Measurements from ENCODE around the gene OSBP2.

OSBP2 gene

DNA sequence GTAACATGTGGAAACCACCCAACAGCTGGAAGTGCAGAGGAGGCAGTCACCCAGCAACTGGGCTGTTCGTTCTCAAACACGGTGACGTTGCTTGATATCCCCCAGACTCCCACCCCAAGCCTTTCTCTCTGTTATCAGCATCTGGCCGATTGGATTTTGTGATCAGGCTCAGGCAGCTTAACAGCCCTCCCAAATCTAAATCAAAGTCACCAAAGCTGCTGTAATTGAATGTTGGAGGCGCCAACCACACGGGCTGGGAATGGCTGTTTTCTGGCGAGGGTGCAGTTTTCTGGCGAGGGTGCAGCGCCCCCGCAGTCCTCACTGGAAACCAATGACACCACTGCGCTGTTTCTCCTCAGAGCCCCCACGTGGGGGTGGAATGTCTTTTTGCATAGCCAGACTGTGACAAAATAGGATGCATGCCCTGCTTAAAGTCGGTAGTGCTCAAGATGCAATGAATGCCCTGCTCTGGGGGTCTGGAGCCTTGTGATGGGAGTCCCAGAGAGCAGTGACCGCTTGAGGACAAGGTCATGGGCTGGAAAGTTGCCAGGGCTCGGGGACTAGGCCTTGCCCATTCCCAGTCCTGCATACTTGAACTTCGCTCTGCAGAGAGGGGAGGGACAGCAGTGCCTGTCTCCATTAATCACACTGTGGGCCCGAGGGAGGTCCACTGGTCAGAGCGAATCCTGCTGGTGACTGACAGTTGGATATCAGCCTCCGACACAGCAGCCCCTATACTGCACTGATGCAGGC, 168.6 kb downstream of the OSBP2 start:
- no peaks in the 10 kb centered on the region for H3K36me3 ChIP-seq
- H3K27me3 ChIP-seq = no peaks in the 10 kb centered on the region
- H3K4me3 ChIP-seq (ENCODE audit: low read depth, low read length) = no peak overlapping the region
- H3K4me1 ChIP-seq = no peaks in the 10 kb centered on the region
- TF ChIP-seq, protein P1, sequence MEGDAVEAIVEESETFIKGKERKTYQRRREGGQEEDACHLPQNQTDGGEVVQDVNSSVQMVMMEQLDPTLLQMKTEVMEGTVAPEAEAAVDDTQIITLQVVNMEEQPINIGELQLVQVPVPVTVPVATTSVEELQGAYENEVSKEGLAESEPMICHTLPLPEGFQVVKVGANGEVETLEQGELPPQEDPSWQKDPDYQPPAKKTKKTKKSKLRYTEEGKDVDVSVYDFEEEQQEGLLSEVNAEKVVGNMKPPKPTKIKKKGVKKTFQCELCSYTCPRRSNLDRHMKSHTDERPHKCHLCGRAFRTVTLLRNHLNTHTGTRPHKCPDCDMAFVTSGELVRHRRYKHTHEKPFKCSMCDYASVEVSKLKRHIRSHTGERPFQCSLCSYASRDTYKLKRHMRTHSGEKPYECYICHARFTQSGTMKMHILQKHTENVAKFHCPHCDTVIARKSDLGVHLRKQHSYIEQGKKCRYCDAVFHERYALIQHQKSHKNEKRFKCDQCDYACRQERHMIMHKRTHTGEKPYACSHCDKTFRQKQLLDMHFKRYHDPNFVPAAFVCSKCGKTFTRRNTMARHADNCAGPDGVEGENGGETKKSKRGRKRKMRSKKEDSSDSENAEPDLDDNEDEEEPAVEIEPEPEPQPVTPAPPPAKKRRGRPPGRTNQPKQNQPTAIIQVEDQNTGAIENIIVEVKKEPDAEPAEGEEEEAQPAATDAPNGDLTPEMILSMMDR (IDR thresholded peaks at IDR 0.05; ENCODE audit: low read depth, low read length) = peak; percentile 19; the same call in 1 of the 2 replicates
- H3K9me3 ChIP-seq = no peaks in the 10 kb centered on the region
- DNase-seq = no peak

DNA sequence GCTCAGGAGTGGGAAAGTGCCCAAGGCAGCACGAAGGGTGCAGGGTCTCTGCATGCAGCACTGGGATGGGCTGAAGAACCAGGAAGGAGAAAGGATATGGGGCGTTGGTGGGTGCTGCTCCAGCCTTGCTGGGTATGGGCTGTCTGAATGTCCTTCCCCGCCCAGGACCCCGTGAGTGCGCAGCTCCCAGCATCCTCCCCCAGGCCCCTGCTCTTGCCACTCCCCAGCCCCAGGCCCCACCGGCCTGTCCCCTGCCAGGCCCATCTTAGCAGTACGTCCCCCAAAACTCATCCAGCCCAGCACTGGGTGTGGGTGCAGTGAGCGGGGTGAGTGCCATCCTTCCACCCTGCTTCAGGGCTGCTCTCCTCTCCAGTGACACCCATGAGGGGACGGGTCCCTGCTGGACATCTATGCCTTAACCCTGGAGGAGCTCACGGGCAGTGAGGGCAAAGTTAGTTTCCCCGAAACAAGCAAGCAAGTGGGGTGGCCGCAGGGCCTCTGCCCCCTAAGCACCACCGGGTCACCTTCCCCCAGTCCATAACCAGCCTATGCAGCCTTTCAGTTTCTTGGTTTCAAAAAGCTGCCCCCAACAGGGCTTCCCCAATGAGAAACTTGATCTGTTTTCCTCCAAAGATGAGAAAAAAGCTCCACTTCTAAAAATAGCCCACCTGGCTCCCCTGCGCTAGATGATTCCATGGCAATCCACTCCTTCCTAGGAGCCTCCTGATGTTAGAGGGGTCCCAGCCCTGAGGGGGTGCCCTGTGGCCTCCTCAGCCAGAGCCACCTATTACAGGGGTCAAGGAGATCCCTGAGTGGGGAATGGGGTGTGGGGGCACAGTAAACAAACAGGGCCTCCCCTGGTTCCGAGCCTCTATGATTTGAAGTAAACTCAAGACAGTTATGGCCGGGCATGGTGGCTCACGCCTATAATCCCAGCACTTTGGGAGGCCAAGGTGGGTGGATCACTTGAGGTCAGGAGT, 170.1 kb downstream of the OSBP2 start:
- Histone ChIP-seq H3K36me3 (no peaks in the 10 kb centered on the region), H3K27me3 (no peaks in the 10 kb centered on the region), H3K4me1 (no peaks in the 10 kb centered on the region), H3K9me3 (no peaks in the 10 kb centered on the region), H3K4me3 (ENCODE audit: low read depth, low read length) (no peak overlapping the region)
- TF ChIP-seq, protein P1 (IDR thresholded peaks at IDR 0.05; ENCODE audit: low read depth, low read length) = no peak
- DNase-seq = no peak

DNA sequence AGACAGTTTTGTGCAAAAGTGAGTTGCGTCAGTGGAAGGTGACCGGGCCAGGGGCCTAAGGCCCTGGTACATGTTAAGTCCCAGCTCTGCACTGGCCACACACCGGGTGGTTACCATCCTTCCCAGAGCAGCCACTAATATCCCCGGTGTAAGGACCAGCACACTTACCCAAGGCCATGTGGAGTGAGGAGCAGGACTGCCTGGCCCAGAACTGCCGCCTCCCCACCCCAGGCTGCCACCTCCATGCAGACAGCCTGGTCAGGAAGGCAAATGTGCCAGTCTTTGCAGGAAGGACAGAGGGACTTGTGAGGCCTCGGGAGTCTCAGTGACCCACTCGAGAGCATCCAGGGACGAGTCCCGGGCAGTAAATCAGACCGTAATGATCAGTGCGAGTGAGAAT, 171.0 kb downstream of the OSBP2 start:
- Histone ChIP-seq H3K4me3 (ENCODE audit: low read depth, low read length) (no peak overlapping the region), H3K9me3 (no peaks in the 10 kb centered on the region), H3K27me3 (no peaks in the 10 kb centered on the region), H3K36me3 (no peaks in the 10 kb centered on the region), H3K4me1 (no peaks in the 10 kb centered on the region)
- TF ChIP-seq, protein P1 (IDR thresholded peaks at IDR 0.05; ENCODE audit: low read depth, low read length) = no peak
- DNase-seq = no peak

DNA sequence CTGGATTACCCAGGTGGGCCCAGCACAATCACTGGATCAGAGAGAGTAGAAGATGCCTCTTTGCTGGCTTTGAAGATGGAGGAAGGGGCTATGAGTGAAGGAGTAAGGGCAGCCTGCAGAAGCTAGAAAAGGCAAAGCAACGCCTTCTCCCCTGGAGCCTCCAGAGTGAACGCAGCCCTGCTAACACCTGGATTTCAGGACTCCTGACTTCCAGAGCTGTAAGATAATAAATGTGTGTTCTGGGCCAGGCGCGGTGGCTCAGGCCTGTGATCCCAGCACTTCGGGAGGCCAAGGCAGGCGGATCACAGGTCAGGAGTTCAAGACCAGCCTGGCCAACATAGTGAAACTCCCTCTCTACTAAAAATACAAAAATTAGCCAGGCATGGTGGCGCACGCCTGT, 171.5 kb downstream of the OSBP2 start:
- H3K27me3 ChIP-seq = no peaks in the 10 kb centered on the region
- H3K9me3 ChIP-seq = no peaks in the 10 kb centered on the region
- TF ChIP-seq, protein P1 (IDR thresholded peaks at IDR 0.05; ENCODE audit: low read depth, low read length) = no peak
- DNase-seq = no peak
- H3K36me3 ChIP-seq = no peaks in the 10 kb centered on the region
- H3K4me3 ChIP-seq (ENCODE audit: low read depth, low read length) = no peak overlapping the region
- H3K4me1 ChIP-seq = no peaks in the 10 kb centered on the region

DNA sequence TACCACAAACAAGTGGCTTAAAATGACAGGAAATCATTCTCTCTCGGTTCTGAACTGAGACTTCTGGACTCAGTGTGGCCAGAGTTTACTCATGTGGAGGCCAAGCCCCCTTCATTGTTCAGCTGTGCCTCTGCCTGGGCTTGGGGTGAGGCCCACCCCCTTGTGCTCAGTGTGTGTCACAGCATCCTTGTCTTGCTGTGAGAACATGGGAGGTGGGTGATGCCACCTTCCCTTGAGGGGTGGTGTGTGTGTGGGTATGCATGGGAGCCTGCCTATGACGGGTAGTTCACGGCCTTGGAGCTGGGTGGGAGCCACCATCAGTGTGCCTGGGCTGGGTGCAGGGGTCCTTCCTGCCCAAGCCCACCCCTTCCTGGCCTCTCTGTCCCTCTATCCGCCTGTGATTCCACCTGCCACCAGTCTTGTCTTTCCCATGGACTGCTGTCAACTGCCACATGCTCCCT, 172.2 kb downstream of the OSBP2 start:
- Histone ChIP-seq H3K27me3 (no peaks in the 10 kb centered on the region), H3K4me3 (ENCODE audit: low read depth, low read length) (no peak overlapping the region), H3K36me3 (no peaks in the 10 kb centered on the region), H3K9me3 (no peaks in the 10 kb centered on the region), H3K4me1 (no peaks in the 10 kb centered on the region)
- DNase-seq = no peak
- TF ChIP-seq, protein P1 (IDR thresholded peaks at IDR 0.05; ENCODE audit: low read depth, low read length) = no peak
